Choroid plexus epithelial cell (primary cell): ENCODE results near the gene DTL.
"Not testable (repeated sequence)": the region's sequence is repeated elsewhere in the genome, so short reads cannot be mapped to it uniquely, and the experiment has no call there.

Experiments used
- DNase-seq: peaks from one replicate; pipeline ENCODE4 v3.0.0-alpha.2; 2010; ENCODE audit warnings: low read depth
- H3K4me3 ChIP-seq: 2 replicates; pipeline ENCODE4 v1.5.1; 2011; ENCODE audit warnings: low read depth, mild to moderate bottlenecking, control low read depth, low read length, moderate library complexity
- TF ChIP-seq, protein P1 (sequence below): conservative IDR thresholded peaks from 2 replicates; pipeline ENCODE4 v1.5.1; 2011; ENCODE audit warnings: low read depth, mild to moderate bottlenecking, control low read depth, inconsistent platforms, low read length, moderate library complexity

The DTL gene

DNA sequence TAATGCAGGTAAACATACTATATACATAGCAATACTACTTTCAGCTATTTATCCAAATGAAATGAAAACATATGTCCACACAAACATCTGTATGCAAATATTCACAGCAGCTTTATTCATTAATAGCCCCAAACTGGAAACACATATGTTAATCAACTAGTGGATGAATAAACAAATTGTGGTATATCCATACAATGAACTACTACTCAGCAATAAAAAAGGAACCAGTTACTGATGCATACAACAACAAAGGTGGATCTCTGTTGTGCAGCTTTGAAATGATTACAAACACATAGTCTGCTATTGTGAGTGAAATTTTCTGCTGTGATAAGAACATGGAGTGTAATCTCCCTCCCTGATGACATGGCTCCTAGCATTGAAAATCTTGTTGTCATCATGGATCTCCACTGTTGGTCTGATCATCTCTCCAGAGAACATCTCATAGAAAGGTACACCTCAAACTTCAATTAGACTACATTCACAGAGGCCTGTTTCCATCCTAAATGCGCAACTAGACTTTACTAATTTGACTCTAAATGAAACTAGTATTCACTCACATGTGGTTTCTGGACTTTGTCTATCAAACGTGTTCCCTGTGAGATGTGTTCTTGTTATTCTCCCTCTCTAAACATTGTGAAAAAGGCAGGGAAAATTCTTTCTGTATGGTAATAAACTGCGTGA is 10.9 kb upstream of the DTL start:
- no peak overlapping the region for H3K4me3 ChIP-seq
- DNase-seq = no peak
- TF ChIP-seq, protein P1, sequence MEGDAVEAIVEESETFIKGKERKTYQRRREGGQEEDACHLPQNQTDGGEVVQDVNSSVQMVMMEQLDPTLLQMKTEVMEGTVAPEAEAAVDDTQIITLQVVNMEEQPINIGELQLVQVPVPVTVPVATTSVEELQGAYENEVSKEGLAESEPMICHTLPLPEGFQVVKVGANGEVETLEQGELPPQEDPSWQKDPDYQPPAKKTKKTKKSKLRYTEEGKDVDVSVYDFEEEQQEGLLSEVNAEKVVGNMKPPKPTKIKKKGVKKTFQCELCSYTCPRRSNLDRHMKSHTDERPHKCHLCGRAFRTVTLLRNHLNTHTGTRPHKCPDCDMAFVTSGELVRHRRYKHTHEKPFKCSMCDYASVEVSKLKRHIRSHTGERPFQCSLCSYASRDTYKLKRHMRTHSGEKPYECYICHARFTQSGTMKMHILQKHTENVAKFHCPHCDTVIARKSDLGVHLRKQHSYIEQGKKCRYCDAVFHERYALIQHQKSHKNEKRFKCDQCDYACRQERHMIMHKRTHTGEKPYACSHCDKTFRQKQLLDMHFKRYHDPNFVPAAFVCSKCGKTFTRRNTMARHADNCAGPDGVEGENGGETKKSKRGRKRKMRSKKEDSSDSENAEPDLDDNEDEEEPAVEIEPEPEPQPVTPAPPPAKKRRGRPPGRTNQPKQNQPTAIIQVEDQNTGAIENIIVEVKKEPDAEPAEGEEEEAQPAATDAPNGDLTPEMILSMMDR = no peak

DNA sequence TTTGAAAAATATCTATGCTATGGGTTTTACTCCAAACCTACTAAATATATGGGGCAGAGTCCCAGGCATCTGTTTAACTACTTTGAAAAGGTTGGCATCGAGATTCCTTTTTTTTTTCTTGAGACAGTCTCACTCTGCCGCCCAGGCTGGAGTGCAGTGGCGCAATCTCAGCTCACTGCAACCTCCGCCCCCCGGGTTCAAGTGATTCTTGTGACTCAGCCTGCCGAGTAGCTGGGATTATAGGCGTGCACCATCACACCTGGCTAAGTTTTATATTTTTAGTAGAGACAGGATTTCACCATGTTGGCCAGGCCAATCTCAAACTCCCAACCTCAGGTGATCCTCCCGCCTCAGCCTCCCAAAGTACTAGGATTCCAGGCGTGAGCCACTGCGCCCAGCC is 7.8 kb upstream of the DTL start:
- H3K4me3 ChIP-seq, DNase-seq: not testable (repeated sequence)

DNA sequence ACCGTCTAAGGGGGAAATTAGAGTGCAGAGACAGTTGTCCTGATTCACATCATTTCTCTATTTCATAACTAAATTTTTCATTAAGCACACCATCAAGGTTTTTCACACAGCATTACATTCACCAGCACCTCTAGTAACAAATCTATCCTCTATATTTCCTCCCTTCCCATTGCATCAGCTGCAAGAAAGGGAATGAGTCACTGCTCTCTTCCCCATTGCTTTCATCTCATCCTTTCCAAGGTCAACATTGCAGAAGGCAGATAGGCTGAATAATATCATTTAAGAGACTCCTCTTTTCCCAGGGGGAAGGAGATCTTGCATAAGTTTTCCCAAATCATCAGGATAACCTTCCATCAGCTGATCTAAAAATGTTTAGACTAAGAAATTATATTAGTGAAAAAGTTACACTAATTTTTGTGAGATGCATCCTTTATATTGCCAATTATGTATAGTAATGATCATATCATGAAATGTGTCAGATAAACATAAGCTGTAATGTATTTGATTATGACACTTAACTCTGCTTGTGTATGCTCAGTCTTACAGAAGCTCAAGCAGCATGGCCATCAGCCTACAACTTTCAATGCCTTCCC is 4.5 kb upstream of the DTL start:
- H3K4me3 ChIP-seq = no peak overlapping the region
- TF ChIP-seq, protein P1 = no peak
- DNase-seq = peak; percentile 89

DNA sequence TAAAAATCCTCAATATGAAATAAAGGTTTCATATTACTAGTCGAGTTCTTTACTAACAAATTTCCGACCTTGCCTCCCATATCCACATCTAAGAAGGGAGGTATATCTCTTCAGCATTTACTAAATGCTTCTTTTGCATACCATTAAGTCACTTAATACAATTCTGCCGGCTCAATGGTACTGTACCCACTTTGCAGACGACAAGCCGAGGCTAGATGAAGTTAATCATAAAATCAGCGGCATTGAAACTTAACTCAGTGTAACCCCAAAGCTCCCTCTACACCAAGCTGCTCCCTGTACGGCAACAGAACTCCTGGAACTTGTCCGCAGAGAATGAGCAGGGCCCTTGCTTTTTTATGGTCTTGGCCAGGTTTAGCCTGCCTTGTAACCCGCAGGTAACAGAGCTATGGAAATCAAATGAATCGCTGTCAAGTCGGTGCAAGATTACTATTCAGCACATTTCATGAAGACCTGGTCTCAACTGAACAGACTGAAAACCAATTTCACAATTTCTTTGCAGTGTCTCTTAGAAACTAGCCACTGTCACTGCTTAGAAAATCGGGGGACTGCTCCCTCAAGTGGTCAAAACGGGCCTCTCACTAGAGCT is 929 bp upstream of the DTL start:
- H3K4me3 ChIP-seq = peak overlapping the region; percentile 90
- TF ChIP-seq, protein P1 = no peak
- DNase-seq = no peak

DNA sequence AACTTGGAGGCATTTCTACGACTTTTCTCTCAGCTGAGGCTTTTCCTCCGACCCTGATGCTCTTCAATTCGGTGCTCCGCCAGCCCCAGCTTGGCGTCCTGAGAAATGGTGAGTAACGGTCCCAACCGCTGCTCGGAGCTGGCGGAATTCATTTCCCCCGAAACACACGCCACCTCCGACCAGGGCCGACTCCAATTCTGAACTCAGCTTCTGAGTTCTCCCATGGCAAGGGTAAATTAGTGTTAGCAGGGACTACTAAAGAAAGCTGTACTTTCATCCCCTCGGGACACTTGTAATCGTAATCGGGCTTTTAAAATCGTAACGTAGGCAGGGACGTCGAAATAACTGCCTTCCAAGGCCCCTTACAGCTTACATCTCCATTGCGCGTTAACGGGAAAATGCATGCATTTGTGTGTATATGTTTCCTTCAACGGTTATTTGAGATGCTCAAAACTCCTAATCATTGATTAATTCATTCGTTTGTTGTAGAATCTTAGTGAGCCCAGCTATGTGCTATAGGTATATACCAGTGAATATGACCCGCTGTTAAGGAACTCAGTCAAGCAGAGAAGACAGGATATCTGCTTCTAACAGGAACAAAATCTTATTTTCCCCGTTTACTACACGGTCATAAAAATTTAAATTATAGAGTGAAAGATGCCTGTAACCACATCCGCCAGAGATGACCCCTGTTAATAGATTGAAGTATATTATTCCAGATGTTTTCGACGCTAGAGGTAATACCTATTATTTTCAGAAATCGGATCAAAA is 472 bp downstream of the DTL start:
- no peak for DNase-seq
- H3K4me3 ChIP-seq = peak overlapping the region; percentile 91
- TF ChIP-seq, protein P1 = no peak

DNA sequence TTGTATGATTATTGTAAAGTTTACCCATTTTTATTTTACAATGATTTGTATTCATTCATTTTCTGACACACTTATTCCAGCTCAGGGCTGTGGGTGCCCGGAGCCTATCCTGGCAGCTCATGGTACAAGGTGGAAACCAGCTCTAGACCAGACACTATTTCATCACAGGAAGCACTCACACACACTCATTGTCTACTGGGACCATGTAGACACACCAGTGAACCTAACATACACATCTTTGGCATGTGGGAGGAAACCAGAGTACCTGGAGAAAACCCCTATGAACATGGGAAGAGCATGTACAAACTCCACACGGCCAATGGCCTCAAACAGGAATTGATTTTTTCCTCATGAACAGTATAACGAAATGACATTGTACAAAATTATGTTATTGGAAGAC is 2.4 kb downstream of the DTL start:
- no peak overlapping the region for H3K4me3 ChIP-seq
- TF ChIP-seq, protein P1 = no peak
- no peak for DNase-seq

DNA sequence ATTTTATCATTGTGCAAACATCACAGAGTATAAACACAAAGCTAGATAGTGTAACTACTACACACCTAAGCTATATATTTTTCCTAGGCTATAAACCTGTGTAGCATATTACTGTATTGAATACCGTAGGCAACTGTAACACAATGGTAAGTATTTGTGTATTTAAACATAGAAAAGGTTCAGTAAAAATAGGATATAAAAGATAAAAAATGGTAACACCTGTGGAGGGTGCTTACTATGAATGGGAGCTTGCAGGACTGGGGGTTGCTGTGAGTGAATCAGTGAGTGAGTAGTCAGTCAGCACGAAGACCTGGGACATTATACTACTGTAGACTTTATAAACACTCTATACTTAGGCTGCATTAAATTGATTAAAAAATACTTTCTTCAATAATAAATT is 4.1 kb downstream of the DTL start:
- H3K4me3 ChIP-seq = no peak overlapping the region
- DNase-seq = no peak
- TF ChIP-seq, protein P1 = no peak
